ENCODE measurements around the gene ESCO1. TPM values are rescaled to one million over a fixed set of nuclear protein-coding genes. Genes with fewer than 3 reads are reported as not detected.
"Not testable (repeated sequence)": the region's sequence is repeated elsewhere in the genome, so short reads cannot be mapped to it uniquely, and the experiment has no call there.

Gene ESCO1
- total RNA-seq, 1 donor from 2014 or later = 3.8 TPM

DNA sequence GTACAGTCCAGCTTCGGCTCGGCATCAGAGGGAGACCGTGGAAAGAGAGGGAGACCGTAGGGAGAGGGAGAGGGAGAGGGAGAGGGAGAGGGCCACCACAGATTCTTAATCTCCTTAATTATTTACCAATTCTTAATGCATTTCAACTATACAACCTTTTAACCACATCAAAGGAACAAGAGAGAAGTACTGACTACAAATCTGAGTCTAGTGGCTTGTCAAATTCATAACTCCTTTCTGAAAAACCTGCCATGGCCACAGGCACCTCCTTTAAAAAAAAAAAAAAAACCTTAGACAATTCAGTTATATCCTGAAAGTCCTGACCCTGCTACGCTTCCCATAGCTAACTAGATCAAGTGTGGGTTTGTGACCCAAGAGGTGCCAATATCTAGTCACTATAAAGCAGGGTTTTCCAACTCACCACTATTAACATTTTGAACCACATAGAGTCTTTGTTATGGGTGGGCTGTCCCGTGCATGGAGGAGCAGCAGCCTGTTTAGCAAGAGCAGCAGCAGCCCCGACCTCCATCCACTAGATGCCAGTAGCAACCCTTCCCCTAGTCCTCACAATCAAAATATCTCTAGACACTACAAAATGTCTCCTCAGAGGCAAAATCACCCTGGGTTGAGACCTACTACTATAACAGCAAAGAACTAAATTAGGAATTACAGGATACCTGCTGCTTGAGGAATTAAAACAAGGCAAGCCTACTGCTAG lies 6.8 kb downstream of the ESCO1 start:
- no peaks in the 10 kb centered on the region for H3K27me3 ChIP-seq
- no peaks in the 10 kb centered on the region for H3K4me1 ChIP-seq
- intact Hi-C loops (cut with DNase I) = no loop called here
- no peak overlapping the region for H3K4me3 ChIP-seq
- TF ChIP-seq, protein P1, sequence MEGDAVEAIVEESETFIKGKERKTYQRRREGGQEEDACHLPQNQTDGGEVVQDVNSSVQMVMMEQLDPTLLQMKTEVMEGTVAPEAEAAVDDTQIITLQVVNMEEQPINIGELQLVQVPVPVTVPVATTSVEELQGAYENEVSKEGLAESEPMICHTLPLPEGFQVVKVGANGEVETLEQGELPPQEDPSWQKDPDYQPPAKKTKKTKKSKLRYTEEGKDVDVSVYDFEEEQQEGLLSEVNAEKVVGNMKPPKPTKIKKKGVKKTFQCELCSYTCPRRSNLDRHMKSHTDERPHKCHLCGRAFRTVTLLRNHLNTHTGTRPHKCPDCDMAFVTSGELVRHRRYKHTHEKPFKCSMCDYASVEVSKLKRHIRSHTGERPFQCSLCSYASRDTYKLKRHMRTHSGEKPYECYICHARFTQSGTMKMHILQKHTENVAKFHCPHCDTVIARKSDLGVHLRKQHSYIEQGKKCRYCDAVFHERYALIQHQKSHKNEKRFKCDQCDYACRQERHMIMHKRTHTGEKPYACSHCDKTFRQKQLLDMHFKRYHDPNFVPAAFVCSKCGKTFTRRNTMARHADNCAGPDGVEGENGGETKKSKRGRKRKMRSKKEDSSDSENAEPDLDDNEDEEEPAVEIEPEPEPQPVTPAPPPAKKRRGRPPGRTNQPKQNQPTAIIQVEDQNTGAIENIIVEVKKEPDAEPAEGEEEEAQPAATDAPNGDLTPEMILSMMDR (IDR thresholded peaks at IDR 0.05) = no peak
- no peak for DNase-seq (ENCODE audit: low spot score in 2 of 2)
- no peaks in the 10 kb centered on the region for H3K9me3 ChIP-seq
- H3K36me3 ChIP-seq = no peaks in the 10 kb centered on the region
- H3K27ac ChIP-seq = no peak overlapping the region

DNA sequence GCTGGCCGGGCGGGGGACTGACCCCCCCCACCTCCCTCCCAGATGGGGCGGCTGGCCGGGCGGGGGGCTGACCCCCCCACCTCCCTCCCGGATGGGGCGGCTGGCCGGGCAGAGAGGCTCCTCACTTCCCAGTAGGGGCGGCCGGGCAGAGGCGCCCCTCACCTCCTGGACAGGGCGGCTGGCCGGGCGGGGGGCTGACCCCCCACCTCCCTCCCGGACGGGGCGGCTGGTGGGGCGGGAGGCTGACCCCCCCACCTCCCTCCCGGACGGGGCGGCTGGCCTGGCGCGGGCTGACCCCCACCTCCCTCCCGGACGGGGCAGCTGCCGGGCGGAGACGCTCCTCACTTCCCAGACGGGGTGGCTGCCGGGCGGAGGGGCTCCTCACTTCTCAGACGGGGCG lies 8.1 kb downstream of the ESCO1 start:
- H3K4me3 ChIP-seq; H3K9me3 ChIP-seq; H3K4me1 ChIP-seq; DNase-seq (ENCODE audit: low spot score in 2 of 2); H3K27me3 ChIP-seq; H3K27ac ChIP-seq; intact Hi-C loops (cut with DNase I); H3K36me3 ChIP-seq: not testable (repeated sequence)

DNA sequence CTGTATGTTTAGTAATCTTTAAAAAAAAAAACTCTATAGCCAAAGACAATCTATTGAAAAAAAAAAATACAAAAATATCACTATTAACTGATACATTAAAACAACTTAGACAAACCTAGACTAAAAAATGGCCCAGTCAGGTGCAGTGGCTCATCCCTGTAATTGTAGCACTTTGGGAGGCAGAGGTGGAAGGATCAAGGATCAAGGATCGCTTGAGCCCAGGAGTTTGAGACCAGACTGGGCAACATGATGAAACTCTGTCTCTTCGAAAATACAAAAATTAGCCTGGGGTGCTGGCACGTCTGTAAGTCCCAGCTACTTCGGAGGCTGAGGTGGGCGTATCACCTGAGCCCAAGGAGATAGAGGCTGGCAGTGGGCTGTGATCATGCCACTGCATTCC lies 16.1 kb downstream of the ESCO1 start:
- peaks cover 0 to 8% of the 10 kb centered on the region in 2 donors for H3K9me3 ChIP-seq
- H3K4me3 ChIP-seq = no peak overlapping the region
- H3K36me3 ChIP-seq = peaks cover 8 to 21% of the 10 kb centered on the region in 2 donors
- no peaks in the 10 kb centered on the region for H3K27me3 ChIP-seq
- intact Hi-C loops (cut with DNase I) = no loop called here
- H3K4me1 ChIP-seq = no peaks in the 10 kb centered on the region
- no peak overlapping the region for H3K27ac ChIP-seq
- no peak for DNase-seq (ENCODE audit: low spot score in 2 of 2)
- TF ChIP-seq, protein P1 (IDR thresholded peaks at IDR 0.05) = no peak

DNA sequence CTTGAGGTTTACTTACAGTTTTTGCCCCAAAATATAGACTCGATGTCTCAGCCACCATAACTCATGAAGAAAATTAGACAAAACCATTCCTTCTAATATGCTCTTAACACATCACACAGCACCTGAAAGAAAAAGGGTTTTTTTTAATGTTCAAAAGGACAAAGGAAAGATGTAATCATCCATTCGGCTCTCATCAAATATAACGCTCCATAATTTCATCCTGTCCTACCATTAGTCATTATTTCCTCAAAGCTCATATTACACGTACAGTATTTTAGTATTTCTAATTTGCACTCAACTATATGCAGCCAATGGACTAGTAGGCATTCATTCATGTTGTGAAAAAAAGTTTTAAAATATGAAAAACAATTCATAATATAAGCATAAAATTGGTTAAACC lies 24.8 kb downstream of the ESCO1 start:
- H3K36me3 ChIP-seq = peaks cover 13 to 25% of the 10 kb centered on the region in 2 donors
- peak overlapping the region in 1 of 2 donors; percentile 54 for H3K27ac ChIP-seq
- no peaks in the 10 kb centered on the region for H3K27me3 ChIP-seq
- no peaks in the 10 kb centered on the region for H3K9me3 ChIP-seq
- H3K4me1 ChIP-seq = peaks cover 6 to 10% of the 10 kb centered on the region in 2 donors
- intact Hi-C loops (cut with DNase I) = loop anchor here (10.0 kb wide), 1 partner anchor 381 kb away; no protein-coding TSS in a partner anchor
- no peak for DNase-seq (ENCODE audit: low spot score in 2 of 2)
- no peak overlapping the region for H3K4me3 ChIP-seq
- TF ChIP-seq, protein P1 (IDR thresholded peaks at IDR 0.05) = no peak

DNA sequence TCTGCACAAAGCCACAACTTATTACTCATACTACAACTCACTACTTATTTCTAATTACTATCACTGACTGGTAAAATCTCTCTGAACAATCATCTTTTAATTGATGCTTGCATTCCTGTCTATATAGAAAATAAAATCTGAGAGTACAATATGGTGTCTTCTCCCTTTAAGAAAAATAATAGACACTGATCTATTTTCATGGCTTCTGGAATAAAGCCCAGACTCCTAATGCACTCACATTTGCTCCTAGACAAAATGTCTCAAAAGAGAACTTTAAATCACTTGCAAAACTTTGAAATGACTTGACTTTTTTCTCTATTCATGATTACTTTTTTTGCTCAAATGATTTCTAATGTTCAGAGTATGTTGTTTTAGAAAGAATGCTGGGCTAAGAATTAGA lies 28.7 kb downstream of the ESCO1 start:
- no peak for DNase-seq (ENCODE audit: low spot score in 2 of 2)
- Histone ChIP-seq H3K36me3 (peaks cover 20 to 29% of the 10 kb centered on the region in 2 donors), H3K4me3 (no peak overlapping the region), H3K27me3 (no peaks in the 10 kb centered on the region), H3K27ac (peak overlapping the region; percentile 54 to 59), H3K9me3 (no peaks in the 10 kb centered on the region), H3K4me1 (peaks cover 6 to 10% of the 10 kb centered on the region in 2 donors)
- intact Hi-C loops (cut with DNase I) = loop anchor here (2.0 to 10.0 kb wide), 2 partner anchors 29 to 377 kb away; partner anchors contain the start of gene ESCO1
- TF ChIP-seq, protein P1 (IDR thresholded peaks at IDR 0.05) = no peak

DNA sequence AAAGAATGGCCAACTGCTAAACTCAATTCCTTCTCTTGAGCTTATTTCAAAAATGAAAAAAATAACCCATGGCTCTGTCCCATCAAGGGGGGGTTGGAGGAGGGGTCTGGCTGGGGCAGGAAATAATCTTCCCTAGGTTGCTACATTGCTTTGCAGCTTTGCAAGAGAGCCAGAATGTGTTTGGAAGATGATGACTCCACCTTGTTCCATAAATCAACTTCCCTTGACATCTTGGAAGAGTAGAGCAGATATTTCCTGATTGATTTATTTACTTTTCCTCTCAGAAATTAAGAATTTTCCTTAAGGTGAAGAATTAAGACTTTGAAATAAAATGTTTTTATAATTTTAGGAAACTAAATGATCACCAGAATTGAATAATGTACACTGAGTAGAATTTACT lies 41.3 kb downstream of the ESCO1 start:
- Histone ChIP-seq H3K9me3 (no peaks in the 10 kb centered on the region), H3K27me3 (no peaks in the 10 kb centered on the region), H3K4me1 (peaks cover 0 to 4% of the 10 kb centered on the region in 2 donors), H3K36me3 (peaks cover 15 to 66% of the 10 kb centered on the region in 2 donors), H3K27ac (no peak overlapping the region), H3K4me3 (no peak overlapping the region)
- intact Hi-C loops (cut with DNase I) = no loop called here
- TF ChIP-seq, protein P1 (IDR thresholded peaks at IDR 0.05) = no peak
- no peak for DNase-seq (ENCODE audit: low spot score in 2 of 2)

All from ascending aorta (tissue), 2 donors.